Measurements from ENCODE around the gene ULK2. TPM values are rescaled to one million over a fixed set of nuclear protein-coding genes. Genes with fewer than 3 reads are reported as not detected.

ULK2 gene
- total RNA-seq, 1 experiment from 2014 or later = 1.0 TPM

DNA sequence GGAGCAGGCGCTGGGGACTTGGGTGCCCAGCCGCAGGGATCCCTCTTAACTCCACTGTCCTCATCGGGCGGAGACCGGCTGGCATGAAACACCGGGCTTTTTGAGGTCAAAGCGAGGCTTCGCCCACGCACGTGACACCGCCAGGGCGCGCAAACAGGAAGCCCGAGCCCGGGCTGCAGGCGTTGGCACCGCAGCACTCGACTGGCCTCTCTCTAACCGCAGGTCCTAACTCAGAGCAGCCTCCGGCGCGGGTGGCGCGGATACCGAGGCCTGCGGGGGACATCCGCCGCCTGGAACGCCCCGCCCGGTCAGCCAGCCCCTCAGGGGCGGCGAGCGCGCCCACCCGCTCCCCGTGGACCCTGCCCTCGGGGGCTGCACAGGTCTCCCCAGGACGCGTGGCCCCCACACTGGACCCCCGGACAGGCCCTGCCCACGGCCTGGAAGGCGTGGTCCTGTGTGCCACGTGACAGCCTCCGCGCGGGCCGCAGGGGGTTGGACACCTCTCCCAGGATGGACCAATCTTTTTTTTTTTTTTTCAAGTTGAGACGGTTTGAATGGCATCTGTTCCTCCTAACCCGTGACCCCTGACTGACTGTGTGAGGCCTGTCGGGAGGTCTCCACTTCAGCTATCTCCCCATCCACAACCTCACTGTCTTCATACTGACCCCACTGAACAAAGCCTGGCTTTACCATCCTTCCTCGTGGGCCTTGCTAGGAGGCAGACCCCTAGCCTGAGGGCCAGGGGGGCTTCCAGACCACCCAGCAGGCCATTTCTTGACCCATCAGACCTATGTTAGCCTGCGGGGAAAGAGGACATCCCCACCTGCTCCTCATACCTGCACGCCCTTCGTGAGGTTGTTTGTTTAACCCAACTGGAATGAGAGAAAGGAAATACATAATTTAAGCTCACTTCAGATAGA lies 143.0 kb downstream of the ULK2 start:
- no peak for DNase-seq
- H3K27me3 ChIP-seq = no peaks in the 10 kb centered on the region
- H3K27ac ChIP-seq = no peak overlapping the region
- H3K9me3 ChIP-seq (replicated peaks) = peaks cover 3% of the 10 kb centered on the region; the same call in 1 of the 2 replicates
- H3K4me1 ChIP-seq = peaks cover 25% of the 10 kb centered on the region
- H3K36me3 ChIP-seq = no peaks in the 10 kb centered on the region
- H3K4me3 ChIP-seq = no peak overlapping the region

DNA sequence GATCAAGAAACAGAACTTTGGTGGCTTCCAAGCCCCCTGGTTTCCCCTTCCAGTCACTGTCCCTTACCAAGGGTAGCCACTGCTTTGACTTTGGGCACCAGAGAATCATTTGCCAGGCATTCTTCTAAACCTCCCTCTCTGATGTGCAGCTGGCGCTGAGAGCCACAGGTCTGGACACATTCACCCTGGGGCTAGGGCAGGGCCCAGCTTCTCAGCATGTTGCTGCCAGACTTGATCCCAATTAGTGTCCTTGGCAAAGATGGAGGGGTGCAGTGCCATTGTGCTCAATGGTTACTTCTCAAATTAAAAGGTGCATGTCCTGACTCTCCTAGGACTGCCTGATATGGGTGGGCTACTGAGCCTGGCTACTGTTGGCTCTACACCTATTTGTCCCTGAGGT lies 143.8 kb downstream of the ULK2 start:
- Histone ChIP-seq H3K4me3 (no peak overlapping the region), H3K27me3 (no peaks in the 10 kb centered on the region), H3K36me3 (no peaks in the 10 kb centered on the region), H3K9me3 (replicated peaks) (peaks cover 3% of the 10 kb centered on the region; the same call in 1 of the 2 replicates), H3K4me1 (peaks cover 25% of the 10 kb centered on the region), H3K27ac (no peak overlapping the region)
- no peak for DNase-seq

Other genes starting within 250 kb of the ULK2 start
- 117 and 135 TPM in 2 replicates for gene ALDH3A2, start 219.2 kb downstream of the ULK2 start, total RNA-seq (2014; rRNA removed; shearing (Covaris generic))
- not detected in 2 replicates for gene SLC47A2, start 151.4 kb downstream of the ULK2 start, total RNA-seq (2014; rRNA removed; shearing (Covaris generic))
- not detected in 2 replicates for gene ALDH3A1, start 119.6 kb downstream of the ULK2 start, total RNA-seq (2014; rRNA removed; shearing (Covaris generic))
- gene AKAP10, start 109.9 kb upstream of the ULK2 start, total RNA-seq (2014; rRNA removed; shearing (Covaris generic)) = 67.1 and 68.8 TPM in 2 replicates
- 155 and 167 TPM in 2 replicates for gene SPECC1, start 141.4 kb upstream of the ULK2 start, total RNA-seq (2014; rRNA removed; shearing (Covaris generic))